Ishikawa (cell line): ENCODE results near the gene ACTRT2.

Experiments used
- CEBPB ChIP-seq: IDR thresholded peaks from 2 replicates; pipeline ENCODE4 v1.6.1; 2012
- CREB1 ChIP-seq: IDR thresholded peaks from 2 replicates; pipeline ENCODE4 v1.6.1; 2012; ENCODE audit warnings: low read depth
- EGR1 ChIP-seq: IDR thresholded peaks from 2 replicates; pipeline ENCODE4 v1.6.1; 2012
- EP300 ChIP-seq: IDR thresholded peaks from 2 replicates; pipeline ENCODE4 v1.6.1; 2012; ENCODE audit warnings: borderline replicate concordance
- FOXM1 ChIP-seq: IDR thresholded peaks from 2 replicates; pipeline ENCODE4 v1.6.1; 2012; ENCODE audit warnings: low read depth, borderline replicate concordance
- MAX ChIP-seq: IDR thresholded peaks from 2 replicates; pipeline ENCODE4 v1.6.1; 2012
- NFIC ChIP-seq: IDR thresholded peaks from 2 replicates; pipeline ENCODE4 v1.6.1; 2012
- RAD21 ChIP-seq: IDR thresholded peaks from 2 replicates; pipeline ENCODE4 v1.6.1; 2012; ENCODE audit warnings: low read depth
- REST ChIP-seq: IDR thresholded peaks from 2 replicates; pipeline ENCODE4 v1.6.1; 2012; ENCODE audit warnings: low read depth, mild to moderate bottlenecking
- TAF1 ChIP-seq: IDR thresholded peaks from 2 replicates; pipeline ENCODE4 v1.6.1; 2012; ENCODE audit warnings: low read depth, mild to moderate bottlenecking
- TCF12 ChIP-seq: IDR thresholded peaks from 2 replicates; pipeline ENCODE4 v1.6.1; 2012; ENCODE audit warnings: low read depth
- TEAD4 ChIP-seq: IDR thresholded peaks from 2 replicates; pipeline ENCODE4 v1.6.1; 2012
- YY1 ChIP-seq: IDR thresholded peaks from 2 replicates; pipeline ENCODE4 v1.6.1; 2012; ENCODE audit warnings: low read depth
- ZBTB7A ChIP-seq: IDR thresholded peaks from 2 replicates; pipeline ENCODE4 v1.6.1; 2012; ENCODE audit warnings: low read depth
- TF ChIP-seq, protein P1 (sequence below): IDR thresholded peaks from 2 replicates; pipeline ENCODE4 v1.6.1; 2012

The ACTRT2 gene

DNA sequence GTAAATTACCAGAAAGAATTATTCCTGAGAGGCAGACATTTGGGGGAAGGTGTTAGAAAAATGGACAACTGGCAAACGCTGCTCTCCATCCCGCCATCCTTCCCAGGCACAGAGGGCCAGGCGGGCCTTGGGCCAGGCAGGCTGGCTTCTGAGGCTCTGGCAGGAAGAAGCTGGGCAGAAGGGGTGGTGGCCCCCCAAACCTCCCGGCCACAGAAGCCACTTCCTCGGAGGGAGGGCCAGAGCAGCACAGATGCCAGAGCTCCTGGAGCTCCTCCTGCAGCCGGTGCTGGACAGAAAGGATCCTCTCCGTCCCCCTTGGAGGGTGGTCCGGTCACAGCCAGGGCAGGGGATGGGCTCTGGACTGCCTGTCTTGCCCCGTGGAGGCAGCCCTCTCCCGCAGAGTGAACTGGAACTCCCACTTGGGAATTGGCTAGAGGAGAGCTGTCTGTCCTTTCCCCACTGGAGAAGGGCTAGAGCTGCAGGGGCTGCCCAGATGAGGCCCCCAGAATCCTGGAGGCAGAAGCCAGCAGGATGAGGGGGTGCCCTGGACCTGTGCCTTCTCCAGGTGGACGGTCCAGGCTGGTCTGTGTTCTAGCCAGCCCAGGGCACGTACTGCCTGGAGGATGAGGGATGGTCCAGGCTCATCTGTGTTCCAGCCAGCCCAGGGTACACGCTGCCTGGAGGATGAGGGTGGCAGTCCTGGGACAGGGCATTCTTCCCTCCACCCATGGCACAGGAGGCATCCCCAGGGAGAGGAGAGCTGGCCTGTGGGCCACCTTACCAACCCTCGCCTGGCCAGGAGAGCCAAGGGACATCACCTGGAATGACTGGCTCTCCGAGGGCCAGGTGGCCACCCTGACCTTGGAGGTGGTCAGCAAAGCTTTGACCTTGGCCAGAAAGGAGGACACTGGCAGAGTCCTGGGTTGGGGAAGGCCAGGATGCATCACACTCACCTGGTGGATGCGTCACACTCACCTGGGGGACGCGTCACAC, 47.4 kb upstream of the ACTRT2 start:
- TF ChIP-seq FOXM1: no peak
- TF ChIP-seq YY1: no peak
- TF ChIP-seq, protein P1, sequence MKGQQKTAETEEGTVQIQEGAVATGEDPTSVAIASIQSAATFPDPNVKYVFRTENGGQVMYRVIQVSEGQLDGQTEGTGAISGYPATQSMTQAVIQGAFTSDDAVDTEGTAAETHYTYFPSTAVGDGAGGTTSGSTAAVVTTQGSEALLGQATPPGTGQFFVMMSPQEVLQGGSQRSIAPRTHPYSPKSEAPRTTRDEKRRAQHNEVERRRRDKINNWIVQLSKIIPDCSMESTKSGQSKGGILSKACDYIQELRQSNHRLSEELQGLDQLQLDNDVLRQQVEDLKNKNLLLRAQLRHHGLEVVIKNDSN: no peak
- no peak for TF ChIP-seq ZBTB7A
- no peak for TF ChIP-seq RAD21
- no peak for TF ChIP-seq NFIC
- TF ChIP-seq TCF12: no peak
- no peak for TF ChIP-seq CREB1
- no peak for TF ChIP-seq TAF1
- TF ChIP-seq MAX: no peak
- TF ChIP-seq TEAD4: no peak
- no peak for TF ChIP-seq CEBPB
- TF ChIP-seq EP300: no peak
- TF ChIP-seq EGR1: no peak

DNA sequence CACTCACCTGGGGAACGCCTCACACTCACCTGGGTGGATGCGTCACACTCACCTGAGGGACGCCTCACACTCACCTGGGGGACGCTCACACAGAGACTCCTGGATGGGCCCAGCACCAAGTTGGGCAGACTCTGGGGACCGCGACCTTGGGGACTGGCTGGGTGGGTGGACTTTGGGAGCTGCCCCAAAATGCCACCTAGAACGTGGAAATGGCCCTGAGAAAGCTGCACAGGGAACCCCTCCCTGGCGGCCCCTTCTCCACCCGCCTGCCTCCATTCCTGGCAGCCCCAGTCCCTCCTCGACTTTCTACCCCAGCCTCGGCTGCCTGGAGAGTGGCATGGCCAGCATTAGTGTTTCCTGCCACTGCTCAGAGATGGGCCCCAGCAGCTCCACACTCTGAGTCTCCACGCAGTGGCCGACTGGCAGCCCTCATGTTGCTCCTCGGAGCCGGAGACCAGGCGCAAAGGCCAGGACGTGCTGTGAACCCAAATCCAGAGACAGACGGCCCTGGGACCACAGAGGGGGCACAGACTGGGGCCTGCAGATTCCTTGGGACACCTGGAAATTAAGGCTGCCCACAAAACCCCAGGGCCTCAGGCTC, 46.5 kb upstream of the ACTRT2 start:
- TF ChIP-seq RAD21 (no peak), FOXM1 (no peak), MAX (no peak), TCF12 (no peak), TAF1 (no peak), CREB1 (no peak), YY1 (no peak), EGR1 (no peak), ZBTB7A (no peak), NFIC (no peak), REST (no peak), CEBPB (no peak), TEAD4 (no peak), EP300 (no peak)
- TF ChIP-seq, protein P1: no peak

DNA sequence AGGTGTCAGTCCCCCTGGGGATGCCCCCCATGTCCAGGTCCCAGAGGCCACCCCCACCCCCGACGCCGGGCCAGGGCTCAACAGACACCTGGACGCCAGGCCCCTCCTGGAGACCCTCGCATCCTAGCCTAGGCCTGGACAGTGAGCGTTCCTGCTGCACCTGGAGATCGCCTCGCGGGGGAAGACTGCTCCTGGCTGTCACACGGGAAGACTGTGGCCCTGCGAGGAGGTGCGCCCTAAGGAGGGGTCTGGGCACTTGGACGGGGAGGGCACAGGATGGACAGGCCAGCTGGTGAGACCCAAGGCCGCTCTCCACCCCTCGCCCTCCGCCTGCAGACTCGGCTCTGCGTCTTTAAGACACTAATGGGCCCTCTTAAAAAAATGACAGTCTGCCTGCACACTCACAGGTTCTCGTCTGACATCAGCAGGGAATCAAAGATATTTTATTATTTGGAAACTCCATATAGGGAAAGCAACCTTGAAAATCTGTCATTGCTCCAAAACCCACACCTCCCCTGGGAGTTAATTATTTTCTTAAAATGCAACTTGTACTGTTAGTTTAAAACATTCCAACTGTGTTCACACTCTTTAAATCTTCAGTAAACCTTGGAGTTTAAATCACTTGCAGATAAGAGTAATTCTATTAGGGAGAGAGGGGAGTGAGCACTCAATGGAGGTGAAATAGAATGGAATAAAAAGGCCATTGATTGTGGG, 45.6 kb upstream of the ACTRT2 start:
- TF ChIP-seq FOXM1 (no peak), EP300 (no peak), CREB1 (no peak), TEAD4 (no peak), EGR1 (no peak), RAD21 (no peak), REST (no peak), TCF12 (no peak), CEBPB (no peak)

- no peak for TF ChIP-seq TAF1
- TF ChIP-seq RAD21: no peak
- no peak for TF ChIP-seq EP300
Observed at GRCh38 chr1:2976180-2976562, 45.1 kb upstream of the ACTRT2 start.

DNA sequence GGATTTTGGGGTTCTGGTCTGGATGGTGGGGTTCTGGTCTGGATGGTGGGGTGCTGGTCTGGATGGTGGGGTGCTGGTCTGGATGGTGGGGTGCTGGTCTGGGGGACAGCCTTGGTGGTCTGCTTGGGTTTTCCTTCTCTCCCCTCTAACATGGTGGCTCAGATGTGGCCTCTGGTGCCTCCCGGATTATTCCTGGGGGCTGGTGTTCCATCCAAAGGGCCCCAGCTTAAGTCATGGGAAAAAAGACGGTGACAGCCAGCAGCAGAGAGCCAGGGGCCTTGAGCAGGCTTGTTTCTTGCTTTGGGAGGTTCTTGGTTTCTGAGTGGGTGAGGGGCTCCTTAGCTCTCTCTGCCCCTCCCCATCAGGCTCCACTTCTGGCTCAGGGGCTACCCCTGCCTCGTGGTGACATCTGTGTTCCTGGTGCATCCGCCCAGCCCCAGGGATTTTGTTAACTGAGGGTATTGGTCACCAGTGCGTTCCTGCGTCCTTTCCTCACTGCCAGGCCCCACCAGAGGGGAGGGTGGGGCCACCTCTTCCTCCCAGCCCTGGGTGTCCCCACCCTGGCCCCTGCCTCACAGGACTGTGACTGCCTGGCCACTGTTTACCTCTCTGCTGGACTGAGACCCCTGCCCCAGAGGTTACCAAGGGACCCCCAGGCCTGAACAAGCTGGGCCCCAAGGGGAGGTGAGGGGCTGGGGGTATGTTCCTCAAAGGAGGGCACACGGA, 43.2 kb upstream of the ACTRT2 start:
- TF ChIP-seq TCF12: no peak
- TF ChIP-seq YY1: no peak
- TF ChIP-seq, protein P1: no peak
- no peak for TF ChIP-seq EP300
- TF ChIP-seq ZBTB7A: no peak
- no peak for TF ChIP-seq MAX
- TF ChIP-seq TEAD4: no peak
- no peak for TF ChIP-seq EGR1
- TF ChIP-seq CEBPB: no peak
- no peak for TF ChIP-seq TAF1
- TF ChIP-seq NFIC: no peak
- TF ChIP-seq RAD21: no peak
- no peak for TF ChIP-seq REST
